NCI-H2227 (cell line): Measurements from ENCODE around the gene C6orf62.
A peak's percentile ranks its signal among the peaks of the same experiment; 100 is the strongest.
"Not testable (repeated sequence)": the region's sequence is repeated elsewhere in the genome, so short reads cannot be mapped to it uniquely, and the experiment has no call there.

Experiments
- DNase-seq: peaks from one replicate; lab custom pipeline; 2025; ENCODE audit not compliant: unreplicated experiment; lab: John Stamatoyannopoulos, UW

Gene C6orf62

DNA sequence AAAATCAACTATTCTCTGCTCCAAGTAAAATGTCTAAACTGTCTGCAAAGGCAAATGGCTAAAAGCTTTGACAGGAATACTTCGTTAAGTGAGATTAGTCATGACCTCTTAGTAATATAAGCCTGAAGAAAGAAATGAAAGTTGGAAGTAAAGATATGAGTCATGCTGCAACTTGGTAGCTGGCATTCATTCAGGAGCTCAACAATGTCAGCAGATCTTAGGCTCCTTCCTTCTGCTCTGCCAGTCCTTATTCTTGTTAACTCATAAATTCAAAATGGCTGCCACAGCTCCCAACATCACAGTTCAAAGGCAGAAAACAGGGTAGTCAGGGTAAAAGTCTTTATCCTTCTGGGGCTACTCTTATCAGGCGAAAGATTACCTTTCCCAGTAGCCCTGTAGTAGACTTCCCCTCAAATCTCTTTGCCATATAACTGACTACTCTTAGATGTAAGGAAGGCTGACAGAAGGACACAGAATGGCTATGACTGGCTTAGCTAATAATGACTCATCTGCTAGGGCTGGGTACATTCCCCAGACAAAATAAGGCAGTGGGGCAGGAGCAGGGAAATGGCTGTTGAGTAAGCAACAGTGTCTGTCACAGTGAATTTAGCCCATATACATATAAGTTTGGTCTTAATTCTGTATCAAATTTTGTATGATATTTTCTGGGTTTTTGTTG, 24.4 kb upstream of the C6orf62 start:
- no peak for DNase-seq

DNA sequence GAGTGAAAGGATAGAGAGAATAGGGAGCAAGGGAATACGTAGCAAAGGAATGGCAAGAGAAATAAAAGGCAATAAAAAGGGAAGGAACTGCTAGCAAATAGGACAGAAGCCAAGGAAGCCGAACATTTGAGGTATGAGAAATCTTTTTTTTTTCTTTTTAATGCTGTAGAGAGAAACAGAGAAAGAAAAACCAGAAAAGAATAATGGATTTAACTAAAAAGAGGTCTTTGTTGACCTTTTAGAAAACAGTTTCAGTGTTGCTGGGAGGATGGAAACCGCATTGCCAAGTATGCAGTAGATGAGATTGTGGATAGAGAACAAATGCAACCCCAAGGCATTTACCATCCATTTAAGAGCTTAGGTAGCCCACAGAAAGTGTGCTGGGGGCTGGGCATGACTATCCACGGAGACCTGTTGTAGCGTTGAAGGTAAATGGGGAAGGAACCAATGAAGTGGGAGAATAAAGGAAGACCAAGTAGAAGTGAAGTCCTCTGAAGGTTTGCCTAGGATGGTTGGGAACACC, 23.3 kb upstream of the C6orf62 start:
- DNase-seq: no peak

DNA sequence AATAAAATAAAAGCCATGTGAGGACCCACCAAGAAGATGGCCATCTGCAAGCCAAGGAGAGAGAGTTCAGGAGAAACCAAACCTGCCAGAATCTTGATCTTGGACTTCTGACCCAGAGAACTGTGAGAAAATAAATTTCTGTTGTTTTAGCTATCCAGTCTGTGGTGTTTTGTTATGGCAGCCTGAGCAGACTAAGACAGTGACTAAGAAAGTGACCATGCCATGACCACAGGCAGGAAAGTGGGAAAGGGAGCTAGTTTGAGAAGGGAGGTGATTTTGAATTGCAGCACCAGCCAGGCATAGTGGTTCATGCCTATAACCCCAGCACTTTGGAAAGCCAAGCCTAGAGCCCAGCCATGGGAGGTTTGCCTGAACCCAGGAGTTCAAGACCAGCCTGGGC, 21.9 kb upstream of the C6orf62 start:
- no peak for DNase-seq

GRCh38 chr6:24738741-24739140, 19.8 kb upstream of the C6orf62 start:
- no peak for DNase-seq

DNA sequence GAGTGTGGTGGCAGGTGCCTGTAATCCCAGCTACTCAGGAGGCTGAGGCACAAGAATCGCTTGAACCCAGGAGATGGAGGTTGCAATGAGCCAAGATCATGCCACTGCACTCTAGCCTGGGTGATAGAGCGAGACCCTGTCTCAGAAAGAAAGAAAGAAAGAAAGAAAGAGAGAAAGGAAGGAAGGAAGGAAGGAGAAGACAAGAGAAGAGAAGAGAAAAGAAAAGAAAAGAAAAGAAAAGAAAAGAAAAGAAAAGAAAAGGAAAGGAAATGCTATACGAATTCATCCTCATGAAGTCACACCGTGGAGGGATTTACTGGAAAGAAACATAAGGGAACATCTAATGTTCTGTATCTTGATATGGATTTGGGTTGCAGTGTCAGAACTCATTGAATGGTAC, 15.8 kb upstream of the C6orf62 start:
- DNase-seq: not testable (repeated sequence)

GRCh38 chr6:24734166-24734565, 15.2 kb upstream of the C6orf62 start:
- DNase-seq: no peak

DNA sequence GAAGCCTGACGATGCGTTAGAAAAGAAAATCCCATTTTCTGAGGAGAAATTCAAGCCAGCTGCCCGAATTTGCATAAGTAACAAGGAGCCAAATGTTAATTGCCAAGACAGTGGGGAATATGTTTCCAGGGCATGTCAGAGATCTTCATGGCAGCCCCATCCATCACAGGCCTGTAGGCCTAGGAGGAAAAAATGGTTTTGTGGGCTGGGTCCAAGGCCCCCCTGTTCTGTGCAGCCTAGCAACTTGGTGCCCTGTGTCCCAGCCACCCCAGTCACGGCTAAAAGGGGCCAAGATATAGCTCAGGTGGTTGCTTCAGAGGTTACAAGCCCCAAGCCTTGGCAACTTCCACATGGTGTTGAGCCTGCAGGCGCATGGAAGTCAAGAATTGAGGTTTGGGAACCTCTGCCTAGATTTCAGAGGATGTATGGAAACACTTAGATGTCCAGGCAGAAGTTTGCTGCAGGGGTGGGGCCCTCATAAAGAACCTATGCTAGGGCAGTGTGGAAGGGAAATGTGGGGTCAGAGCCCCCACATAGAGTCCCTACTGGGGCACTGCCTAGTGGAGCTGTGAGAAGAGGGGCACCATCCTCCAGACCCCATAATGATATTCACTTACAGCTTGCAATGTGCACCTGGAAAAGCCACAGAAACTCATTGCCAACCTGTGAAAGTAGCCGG, 12.6 kb upstream of the C6orf62 start:
- DNase-seq: not testable (repeated sequence)

DNA sequence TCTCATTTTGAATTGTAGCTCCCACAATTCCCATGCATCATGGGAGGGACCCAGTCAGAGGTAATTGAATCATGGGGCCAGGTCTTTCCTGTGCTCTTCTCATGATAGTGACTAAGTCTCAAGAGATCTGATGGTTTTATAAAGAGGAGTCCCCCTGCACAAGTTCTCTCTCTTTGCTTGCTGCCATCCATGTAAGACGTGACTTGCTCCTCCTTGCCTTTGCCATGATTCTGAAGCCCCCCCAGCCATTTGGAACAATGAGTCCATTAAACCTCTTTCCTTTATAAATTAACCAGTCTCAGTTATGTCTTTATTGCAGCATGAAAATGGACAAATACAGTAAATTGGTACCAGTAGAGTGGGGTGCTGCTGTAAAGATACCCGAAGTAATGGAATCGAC, 11.7 kb upstream of the C6orf62 start:
- not testable (repeated sequence) for DNase-seq

GRCh38 chr6:24723270-24723669, 4.3 kb upstream of the C6orf62 start:
- no peak for DNase-seq

GRCh38 chr6:24721461-24722215, 2.7 kb upstream of the C6orf62 start:
- peak; percentile 95 for DNase-seq

GRCh38 chr6:24720604-24721460, 1.9 kb upstream of the C6orf62 start:
- DNase-seq: peak; percentile 100

GRCh38 chr6:24720131-24720603, 1.2 kb upstream of the C6orf62 start:
- peak; percentile 63 for DNase-seq

- DNase-seq: no peak
These were observed 367 bp downstream of the C6orf62 start for GRCh38 chr6:24718449-24719124.

- DNase-seq: not testable (repeated sequence)
These were observed 2.3 kb downstream of the C6orf62 start for GRCh38 chr6:24716602-24717148.

- no peak for DNase-seq
These were observed 8.2 kb downstream of the C6orf62 start for GRCh38 chr6:24710519-24711303.

- DNase-seq: no peak
These were observed 9.8 kb downstream of the C6orf62 start for GRCh38 chr6:24709014-24709711.

- DNase-seq: no peak
These were observed 10.3 kb downstream of the C6orf62 start for GRCh38 chr6:24708612-24709011.

DNA sequence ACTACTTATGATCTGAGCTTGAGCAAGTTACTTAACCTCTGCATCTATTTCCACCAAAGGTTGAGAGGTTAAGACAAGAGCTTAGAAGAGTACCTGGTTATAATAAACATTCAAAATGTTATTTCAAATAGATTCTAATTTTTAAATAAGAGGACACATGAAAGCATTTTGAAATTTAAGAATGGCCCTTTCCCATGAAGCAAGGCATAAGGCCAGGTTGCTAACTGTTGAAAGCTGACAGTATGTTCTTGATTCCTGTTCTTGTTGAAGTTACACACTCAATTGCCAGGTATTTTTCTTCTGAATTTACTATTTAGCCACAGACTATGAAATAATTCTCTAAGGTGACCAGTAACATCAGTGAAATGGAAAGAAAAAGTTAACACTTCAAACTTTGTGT, 14.5 kb downstream of the C6orf62 start:
- no peak for DNase-seq
